Type B pancreatic cell (in vitro differentiated cells): ENCODE results near the gene DHX57. TPM values are rescaled to one million over a fixed set of nuclear protein-coding genes. Genes with fewer than 3 reads are reported as not detected.

ENCODE experiments used
- DNase-seq: peaks from one replicate; pipeline ENCODE4 v3.0.0; 2021; ENCODE audit warnings: mixed read lengths; ENCODE audit not compliant: unreplicated experiment; ENCODE audit errors: extremely low spot score
- H3K27ac Mint-ChIP-seq: 2 replicates; pipeline ENCODE4 v1.8.0; 2021; ENCODE audit warnings: mild to moderate bottlenecking, mixed read lengths
- H3K27me3 Mint-ChIP-seq: 2 replicates; pipeline ENCODE4 v1.8.0; 2021; ENCODE audit warnings: mixed read lengths
- H3K36me3 Mint-ChIP-seq: 2 replicates; pipeline ENCODE4 v1.8.0; 2021; ENCODE audit warnings: mixed read lengths
- H3K4me1 Mint-ChIP-seq: one replicate; pipeline ENCODE4 v1.8.0; 2021; ENCODE audit warnings: mixed read lengths; ENCODE audit not compliant: unreplicated experiment
- H3K4me3 Mint-ChIP-seq: 2 replicates; pipeline ENCODE4 v1.8.0; 2021; ENCODE audit warnings: mild to moderate bottlenecking, mixed read lengths
- H3K9me3 Mint-ChIP-seq: 2 replicates; pipeline ENCODE4 v1.8.0; 2021; ENCODE audit warnings: mixed read lengths
- CTCF ChIP-seq: fragments of 200-600 bp; sonication (generic); conservative IDR thresholded peaks from 2 replicates; pipeline ENCODE4 v1.5.0; 2021; ENCODE audit warnings: antibody characterized with exemption, mild to moderate bottlenecking
- total RNA-seq: library from RNA; stranded (reverse); gene quantifications from 2 replicates; pipeline ENCODE4 v1.2.1, GENCODE V29; 2021; ENCODE audit warnings: low replicate concordance

The DHX57 gene
- total RNA-seq, 1 donor from 2014 or later: 28.1 TPM

- H3K27me3 Mint-ChIP-seq: no peaks in the 10 kb centered on the region
- no peak overlapping the region for H3K4me3 Mint-ChIP-seq
- H3K36me3 Mint-ChIP-seq: peaks cover 46% of the 10 kb centered on the region
- peaks cover 10% of the 10 kb centered on the region for H3K9me3 Mint-ChIP-seq
- TF ChIP-seq CTCF: no peak
- H3K4me1 Mint-ChIP-seq: no peaks in the 10 kb centered on the region
- peak overlapping the region; percentile 51 for H3K27ac Mint-ChIP-seq
- DNase-seq: no peak
These were observed 8.8 kb downstream of the DHX57 start for GRCh38 chr2:38866773-38867443.

- Mint-ChIP-seq H3K4me1 (no peaks in the 10 kb centered on the region), H3K27me3 (no peaks in the 10 kb centered on the region), H3K4me3 (no peak overlapping the region), H3K36me3 (peaks cover 51% of the 10 kb centered on the region), H3K9me3 (no peaks in the 10 kb centered on the region), H3K27ac (peak overlapping the region; percentile 5)
- DNase-seq: no peak
- no peak for TF ChIP-seq CTCF
These were observed 12.6 kb downstream of the DHX57 start for GRCh38 chr2:38863061-38863695.

- Mint-ChIP-seq H3K4me3 (no peak overlapping the region), H3K27me3 (no peaks in the 10 kb centered on the region), H3K36me3 (peaks cover 46% of the 10 kb centered on the region), H3K9me3 (no peaks in the 10 kb centered on the region), H3K4me1 (no peaks in the 10 kb centered on the region), H3K27ac (no peak overlapping the region)
- no peak for DNase-seq
- no peak for TF ChIP-seq CTCF
These were observed 13.3 kb downstream of the DHX57 start for GRCh38 chr2:38862476-38862875.

- no peaks in the 10 kb centered on the region for H3K9me3 Mint-ChIP-seq
- no peak for DNase-seq
These were observed 19.6 kb downstream of the DHX57 start for GRCh38 chr2:38856165-38856564.

GRCh38 chr2:38850045-38850444 is 25.7 kb downstream of the DHX57 start:
- Mint-ChIP-seq H3K4me3 (no peak overlapping the region), H3K27me3 (no peaks in the 10 kb centered on the region), H3K36me3 (peaks cover 33% of the 10 kb centered on the region), H3K27ac (no peak overlapping the region), H3K4me1 (no peaks in the 10 kb centered on the region), H3K9me3 (no peaks in the 10 kb centered on the region)
- DNase-seq: no peak
- no peak for TF ChIP-seq CTCF

More at GRCh38 chr2:38856165-38856564, 19.6 kb downstream of the DHX57 start:
- no peak overlapping the region for H3K4me3 Mint-ChIP-seq
- TF ChIP-seq CTCF: no peak
- H3K4me1 Mint-ChIP-seq: no peaks in the 10 kb centered on the region
- H3K27me3 Mint-ChIP-seq: no peaks in the 10 kb centered on the region
- peaks cover 36% of the 10 kb centered on the region for H3K36me3 Mint-ChIP-seq
- H3K27ac Mint-ChIP-seq: no peak overlapping the region
